Calu3 (cell line): ENCODE data around the gene PIN1. TPM values are rescaled to one million over a fixed set of nuclear protein-coding genes. Genes with fewer than 3 reads are reported as not detected.

Experiments
- BruUV-seq: library from RNA; stranded (reverse); fragments of 400-500 nt; replicated peaks from 2 replicates; lab custom pipeline; 2021; lab: Mats Ljungman, UMichigan
- CTCF ChIA-PET: fragments of 300-600 bp; sonication (Branson Sonifier 250); formaldehyde crosslinking; loops from one replicate; lab custom pipeline; 2022; ENCODE audit warnings: antibody characterized with exemption; lab: Charles Lee
- DNase-seq: peaks from one replicate; pipeline ENCODE4 v3.0.0; 2022
- H3K27ac Mint-ChIP-seq: one replicate; pipeline ENCODE4 v1.8.0; 2022; ENCODE audit warnings: mixed read lengths; ENCODE audit not compliant: unreplicated experiment
- H3K27me3 Mint-ChIP-seq: one replicate; pipeline ENCODE4 v1.8.0; 2022; ENCODE audit warnings: mixed read lengths; ENCODE audit not compliant: unreplicated experiment
- H3K36me3 Mint-ChIP-seq: one replicate; pipeline ENCODE4 v1.8.0; 2022; ENCODE audit warnings: mild to moderate bottlenecking, moderate library complexity, mixed read lengths; ENCODE audit not compliant: insufficient read depth, unreplicated experiment
- H3K4me1 Mint-ChIP-seq: one replicate; pipeline ENCODE4 v1.8.0; 2022; ENCODE audit warnings: mild to moderate bottlenecking, low read depth, mixed read lengths; ENCODE audit not compliant: unreplicated experiment
- H3K4me3 Mint-ChIP-seq: one replicate; pipeline ENCODE4 v1.8.0; 2022; ENCODE audit warnings: mild to moderate bottlenecking, low read depth, moderate library complexity, mixed read lengths; ENCODE audit not compliant: unreplicated experiment
- H3K9me3 Mint-ChIP-seq: one replicate; pipeline ENCODE4 v1.8.0; 2022; ENCODE audit warnings: low read depth, mixed read lengths; ENCODE audit not compliant: unreplicated experiment
- CTCF ChIP-seq: fragments of 200-600 bp; IDR thresholded peaks from one replicate; pipeline ENCODE4 v1.8.0; 2022; ENCODE audit warnings: antibody characterized with exemption; ENCODE audit not compliant: unreplicated experiment
- intact Hi-C: fragments of 100-400 bp; cut with micrococcal nuclease; formaldehyde crosslinking; loops from one replicate; pipeline ENCODE4 v1.10.0; 2022; ENCODE audit not compliant: unreplicated experiment
- total RNA-seq: library from RNA; stranded (reverse); gene quantifications from 2 replicates; pipeline ENCODE4 v1.2.3, GENCODE V29; 2022

Gene PIN1
- total RNA-seq, 1 experiment from 2014 or later, result 49.5 TPM

GRCh38 chr19:9848762-9849161, 13.6 kb downstream of the PIN1 start:
- Mint-ChIP-seq H3K27me3 (no peaks in the 10 kb centered on the region), H3K9me3 (peaks cover 1% of the 10 kb centered on the region), H3K36me3 (peaks cover 18% of the 10 kb centered on the region), H3K27ac (no peak overlapping the region), H3K4me1 (no peaks in the 10 kb centered on the region), H3K4me3 (no peak overlapping the region)
- TF ChIP-seq CTCF, result no peak
- CTCF ChIA-PET, result interaction anchor here (0.6 kb wide), 1 partner anchor 15 kb away, joined by 3 read pairs; no protein-coding TSS in a partner anchor
- intact Hi-C loops, result no loop called here
- BruUV-seq, result no TSS peak
- no peak for DNase-seq

- Mint-ChIP-seq H3K4me3 (no peak overlapping the region), H3K9me3 (peaks cover 2% of the 10 kb centered on the region), H3K4me1 (no peaks in the 10 kb centered on the region), H3K36me3 (peaks cover 15% of the 10 kb centered on the region), H3K27ac (no peak overlapping the region), H3K27me3 (no peaks in the 10 kb centered on the region)
- intact Hi-C loops, result no loop called here
- CTCF ChIA-PET, result no interaction called here
- no TSS peak for BruUV-seq
- no peak for TF ChIP-seq CTCF
- no peak for DNase-seq
These were observed 14.7 kb downstream of the PIN1 start for GRCh38 chr19:9849791-9850190.

GRCh38 chr19:9850235-9850959, 15.3 kb downstream of the PIN1 start:
- Mint-ChIP-seq H3K4me1 (no peaks in the 10 kb centered on the region), H3K27ac (no peak overlapping the region), H3K36me3 (peaks cover 9% of the 10 kb centered on the region), H3K27me3 (no peaks in the 10 kb centered on the region), H3K4me3 (no peak overlapping the region), H3K9me3 (peaks cover 2% of the 10 kb centered on the region)
- DNase-seq, result no peak
- BruUV-seq, result no TSS peak
- CTCF ChIA-PET, result no interaction called here
- TF ChIP-seq CTCF, result no peak
- intact Hi-C loops, result no loop called here

GRCh38 chr19:9854282-9854846, 19.2 kb downstream of the PIN1 start:
- Mint-ChIP-seq H3K27ac (no peak overlapping the region), H3K36me3 (peaks cover 5% of the 10 kb centered on the region), H3K27me3 (no peaks in the 10 kb centered on the region), H3K4me3 (no peak overlapping the region), H3K4me1 (no peaks in the 10 kb centered on the region), H3K9me3 (peaks cover 2% of the 10 kb centered on the region)
- intact Hi-C loops, result no loop called here
- DNase-seq, result no peak
- CTCF ChIA-PET, result no interaction called here
- TF ChIP-seq CTCF, result no peak
- BruUV-seq, result no TSS peak
